Mesodermal cell (in vitro differentiated cells): ENCODE results near the gene POLR1B.
"Not testable (repeated sequence)": the region's sequence is repeated elsewhere in the genome, so short reads cannot be mapped to it uniquely, and the experiment has no call there.

ENCODE experiments used
- H3K27ac ChIP-seq: 2 replicates; pipeline ENCODE4 v1.7.0; 2013; ENCODE audit warnings: mild to moderate bottlenecking, low read depth, low read length, moderate library complexity; ENCODE audit not compliant: severe bottlenecking
- H3K36me3 ChIP-seq: 2 replicates; pipeline ENCODE4 v1.7.1; 2013; ENCODE audit warnings: mild to moderate bottlenecking, low read length, moderate library complexity; ENCODE audit not compliant: control insufficient read depth, insufficient read depth
- H3K4me1 ChIP-seq: one replicate; pipeline ENCODE4 v1.7.1; 2013; ENCODE audit warnings: mild to moderate bottlenecking, low read length; ENCODE audit not compliant: insufficient read depth, control insufficient read depth, poor library complexity, severe bottlenecking
- H3K4me3 ChIP-seq: 2 replicates; pipeline ENCODE4 v1.7.0; 2013; ENCODE audit warnings: low read length, control low read depth, mild to moderate bottlenecking; ENCODE audit not compliant: insufficient read depth, poor library complexity, severe bottlenecking; ENCODE audit errors: extremely low read depth
- H3K9me3 ChIP-seq: 2 replicates; pipeline ENCODE4 v1.7.1; 2013; ENCODE audit warnings: mild to moderate bottlenecking, low read length, moderate library complexity; ENCODE audit not compliant: control insufficient read depth
- WGBS, 2 experiments: methylation state at CpG; one replicate each; pipeline ENCODE4 v1.1.5; 2013; ENCODE audit warnings: missing lambda C conversion rate in 2 of 2; ENCODE audit not compliant: insufficient coverage in 2 of 2; 5-methylcytosine and 5-hydroxymethylcytosine counted together

The POLR1B gene

DNA sequence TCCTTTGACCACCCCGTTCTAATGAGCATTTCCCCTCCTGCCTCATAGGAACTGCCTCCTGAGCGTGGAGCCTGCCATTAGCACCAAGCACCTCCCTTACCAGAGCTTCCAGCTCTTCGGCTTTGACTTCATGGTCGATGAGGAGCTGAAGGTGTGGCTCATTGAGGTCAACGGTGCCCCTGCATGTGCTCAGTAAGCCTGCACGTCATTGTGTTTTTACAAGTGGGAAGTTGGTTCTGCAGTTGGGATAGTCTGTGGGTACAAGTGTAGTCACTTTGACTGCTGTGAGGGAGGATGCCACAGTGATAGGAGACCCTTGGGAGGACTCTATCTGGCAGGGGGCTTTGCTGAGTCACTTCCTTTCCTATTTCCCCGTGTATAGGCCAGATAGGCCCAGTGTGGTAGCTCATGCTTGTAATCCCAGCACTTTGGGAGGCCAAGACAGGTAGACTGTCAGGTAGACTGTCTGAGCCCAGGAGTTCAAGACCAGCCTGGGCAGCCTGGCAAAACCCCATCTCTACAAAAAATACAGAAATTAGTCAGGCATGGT is 22.0 kb upstream of the POLR1B start:
- Histone ChIP-seq H3K27ac (no peak overlapping the region), H3K9me3 (no peaks in the 10 kb centered on the region), H3K36me3 (peaks cover 65% of the 10 kb centered on the region), H3K4me1 (no peaks in the 10 kb centered on the region), H3K4me3 (no peak overlapping the region)
- WGBS, 2 experiments = 98 to 100% methylated on average over 4 to 5 of the region's 7 CpGs

GRCh38 chr2:112523291-112523777 is 18.9 kb upstream of the POLR1B start:
- 75 to 100% methylated on average over 1 of the region's 3 CpGs for WGBS, 2 experiments
- Histone ChIP-seq H3K4me3 (no peak overlapping the region), H3K9me3 (no peaks in the 10 kb centered on the region), H3K27ac (no peak overlapping the region), H3K36me3 (peaks cover 51% of the 10 kb centered on the region), H3K4me1 (no peaks in the 10 kb centered on the region)

DNA sequence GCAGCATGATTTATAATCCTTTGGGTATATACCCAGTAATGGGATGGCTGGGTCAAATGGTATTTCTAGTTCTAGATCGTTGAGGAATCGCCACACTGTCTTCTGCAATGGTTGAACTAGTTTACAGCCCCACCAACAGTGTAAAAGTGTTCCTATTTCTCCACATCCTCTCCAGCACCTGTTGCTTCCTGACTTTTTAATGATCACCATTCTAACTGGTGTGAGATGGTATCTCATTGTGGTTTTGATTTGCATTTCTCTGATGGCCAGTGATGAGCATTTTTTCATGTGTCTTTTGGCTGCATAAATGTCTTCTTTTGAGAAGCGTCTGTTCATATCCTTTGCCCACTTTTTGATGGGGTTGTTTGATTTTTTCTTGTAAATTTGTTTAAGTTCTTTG is 18.0 kb upstream of the POLR1B start:
- WGBS, 2 experiments = no CpG with 5 or more reads among the region's 3 CpGs
- H3K27ac ChIP-seq, H3K4me1 ChIP-seq, H3K4me3 ChIP-seq, H3K9me3 ChIP-seq: not testable (repeated sequence)
- H3K36me3 ChIP-seq = peaks cover 56% of the 10 kb centered on the region

DNA sequence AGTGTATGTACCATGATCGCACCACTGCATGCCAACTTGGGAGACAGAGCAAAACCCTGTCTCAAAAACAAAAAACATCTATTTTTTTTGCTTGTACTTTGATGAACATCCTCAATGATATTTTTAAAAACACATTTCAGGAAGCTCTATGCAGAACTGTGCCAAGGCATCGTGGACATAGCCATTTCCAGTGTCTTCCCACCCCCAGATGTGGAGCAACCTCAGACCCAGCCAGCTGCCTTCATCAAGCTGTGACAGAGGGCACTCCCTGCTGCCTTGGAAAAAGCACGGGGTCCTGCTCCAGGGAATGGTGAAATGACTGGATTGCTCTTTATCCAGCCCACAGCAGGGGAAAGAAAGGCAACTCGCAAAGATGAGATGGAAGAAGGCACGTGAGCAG is 13.7 kb upstream of the POLR1B start:
- Histone ChIP-seq H3K27ac (no peak overlapping the region), H3K9me3 (no peaks in the 10 kb centered on the region), H3K4me3 (no peak overlapping the region), H3K4me1 (no peaks in the 10 kb centered on the region), H3K36me3 (peaks cover 54% of the 10 kb centered on the region)
- 94 to 95% methylated on average over 4 of the region's 5 CpGs for WGBS, 2 experiments

DNA sequence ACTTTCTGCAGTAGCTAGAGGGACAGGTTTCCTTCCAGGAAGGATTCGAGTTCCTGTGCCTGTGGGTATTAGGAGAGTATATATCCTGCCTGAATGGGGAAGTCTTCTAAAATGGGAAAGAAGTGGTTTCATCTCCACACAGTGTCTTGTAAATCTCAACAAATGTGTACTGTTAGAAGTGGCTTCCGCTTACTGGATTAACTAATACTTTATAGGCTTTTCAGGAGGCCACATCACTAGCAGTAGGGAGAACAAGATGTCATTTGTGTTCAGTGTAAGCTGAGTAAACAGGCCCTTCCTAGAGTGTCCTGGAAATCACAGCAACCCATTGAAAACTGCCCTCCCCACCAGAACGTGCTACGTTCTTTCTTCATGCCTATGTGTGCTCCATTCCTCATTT is 12.5 kb upstream of the POLR1B start:
- WGBS, 2 experiments = 100% methylated on average over 4 of the region's 4 CpGs; no CpG with 5 or more reads in 1 of the 2 experiments
- Histone ChIP-seq H3K27ac (no peak overlapping the region), H3K4me1 (no peaks in the 10 kb centered on the region), H3K9me3 (no peaks in the 10 kb centered on the region), H3K4me3 (no peak overlapping the region), H3K36me3 (peaks cover 55% of the 10 kb centered on the region)

- Histone ChIP-seq H3K36me3 (peaks cover 55% of the 10 kb centered on the region), H3K9me3 (no peaks in the 10 kb centered on the region), H3K4me3 (no peak overlapping the region), H3K27ac (no peak overlapping the region), H3K4me1 (no peaks in the 10 kb centered on the region)
- WGBS, 2 experiments = 100% methylated on average over 3 of the region's 4 CpGs
These were observed 11.5 kb upstream of the POLR1B start for GRCh38 chr2:112530728-112531127.

- Histone ChIP-seq H3K4me3 (no peak overlapping the region), H3K36me3 (peaks cover 37% of the 10 kb centered on the region), H3K4me1 (no peaks in the 10 kb centered on the region), H3K27ac (no peak overlapping the region), H3K9me3 (no peaks in the 10 kb centered on the region)
- WGBS, 2 experiments = 75% methylated on average over 1 of the region's 1 CpG; no CpG with 5 or more reads in 1 of the 2 experiments
These were observed 7.4 kb upstream of the POLR1B start for GRCh38 chr2:112534826-112535225.

GRCh38 chr2:112536665-112537064 is 5.6 kb upstream of the POLR1B start:
- not testable (repeated sequence) for H3K4me1 ChIP-seq, H3K4me3 ChIP-seq, H3K9me3 ChIP-seq, H3K27ac ChIP-seq
- peaks cover 20% of the 10 kb centered on the region for H3K36me3 ChIP-seq

DNA sequence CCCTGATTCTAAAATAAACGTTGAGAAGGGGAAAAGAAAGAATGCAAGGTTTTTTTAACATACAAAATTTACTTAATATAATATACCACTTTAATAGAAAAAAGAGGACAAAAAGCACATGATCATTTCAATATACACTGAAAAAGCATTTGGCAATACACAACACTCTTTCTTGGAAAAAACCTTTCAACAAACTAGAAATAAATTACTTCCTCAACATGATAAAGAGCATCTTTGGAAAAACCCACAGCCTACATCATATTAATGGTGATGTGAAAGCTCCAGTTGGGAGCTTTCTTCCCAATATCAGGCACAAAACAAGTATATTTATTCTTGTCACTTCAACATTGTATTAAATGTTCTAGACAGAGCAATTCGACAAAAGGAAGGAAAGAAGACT is 3.0 kb upstream of the POLR1B start:
- no CpG with 5 or more reads among the region's 2 CpGs for WGBS, 2 experiments
- H3K36me3 ChIP-seq = peaks cover 2% of the 10 kb centered on the region
- H3K27ac ChIP-seq = no peak overlapping the region
- no peaks in the 10 kb centered on the region for H3K9me3 ChIP-seq
- H3K4me1 ChIP-seq = peaks cover 4% of the 10 kb centered on the region
- H3K4me3 ChIP-seq = no peak overlapping the region

GRCh38 chr2:112540906-112541305 is 1.4 kb upstream of the POLR1B start:
- Histone ChIP-seq H3K36me3 (no peaks in the 10 kb centered on the region), H3K4me3 (no peak overlapping the region), H3K4me1 (peaks cover 4% of the 10 kb centered on the region), H3K9me3 (no peaks in the 10 kb centered on the region), H3K27ac (no peak overlapping the region)
- WGBS, 2 experiments = no CpG with 5 or more reads among the region's 2 CpGs

- H3K4me1 ChIP-seq = peaks cover 4% of the 10 kb centered on the region
- no peaks in the 10 kb centered on the region for H3K9me3 ChIP-seq
- peak overlapping the region; percentile 98 for H3K27ac ChIP-seq
- 1 to 22% methylated on average over 13 to 19 of the region's 34 CpGs for WGBS, 2 experiments
- peaks cover 4% of the 10 kb centered on the region for H3K36me3 ChIP-seq
- H3K4me3 ChIP-seq = peak overlapping the region; percentile 85
These were observed 746 bp upstream of the POLR1B start for GRCh38 chr2:112541315-112542122.
